Mucosa of rectum (tissue), 2 donors: ENCODE measurements around the gene OR4K14.
"Not testable (repeated sequence)": the region's sequence is repeated elsewhere in the genome, so short reads cannot be mapped to it uniquely, and the experiment has no call there.

Source experiments
- H3K27ac ChIP-seq, 2 donors: one replicate each; pipeline ENCODE4 v1.7.0; 2013; ENCODE audit warnings: inconsistent platforms in 2 of 2, low read depth in 2 of 2, low read length in 2 of 2
- H3K27me3 ChIP-seq, 2 donors: one replicate each; pipeline ENCODE4 v1.7.0; 2013; ENCODE audit warnings: low read length in 2 of 2; ENCODE audit not compliant: control insufficient read depth in 2 of 2, insufficient read depth in 2 of 2
- H3K36me3 ChIP-seq, 2 donors: one replicate each; pipeline ENCODE4 v1.7.0; 2013; ENCODE audit warnings: low read length in 2 of 2; ENCODE audit not compliant: control insufficient read depth in 2 of 2, insufficient read depth in 2 of 2
- H3K4me1 ChIP-seq, 2 donors: one replicate each; pipeline ENCODE4 v1.7.0; 2013; ENCODE audit warnings: low read length in 2 of 2, mild to moderate bottlenecking in 1 of 2; ENCODE audit not compliant: control insufficient read depth in 2 of 2, insufficient read depth in 2 of 2
- H3K4me3 ChIP-seq, 2 donors: one replicate each; pipeline ENCODE4 v1.7.0; 2013; ENCODE audit warnings: low read length in 2 of 2
- H3K9ac ChIP-seq, 2 donors: one replicate each; pipeline ENCODE4 v1.7.0; 2013; ENCODE audit warnings: low read length in 2 of 2, low read depth in 1 of 2, mild to moderate bottlenecking in 1 of 2
- H3K9me3 ChIP-seq, 2 donors: one replicate each; pipeline ENCODE4 v1.7.0; 2013; ENCODE audit warnings: low read length in 2 of 2; ENCODE audit not compliant: control insufficient read depth in 2 of 2
- donor health status: healthy.
- donor health status: Normal muscosa, but diverticular disease.

OR4K14 gene

GRCh38 chr14:19993438-19993837, 25.7 kb downstream of the OR4K14 start:
- Histone ChIP-seq H3K9me3 (peaks cover 4 to 8% of the 10 kb centered on the region in 2 donors), H3K4me3 (no peak overlapping the region), H3K27me3 (no peaks in the 10 kb centered on the region), H3K4me1 (no peaks in the 10 kb centered on the region), H3K36me3 (no peaks in the 10 kb centered on the region), H3K27ac (no peak overlapping the region), H3K9ac (no peak overlapping the region)

- Histone ChIP-seq H3K4me3 (no peak within 1 kb of the TSS), H3K36me3 (no peaks in the 10 kb centered on the region), H3K27ac (no peak within 1 kb of the TSS), H3K27me3 (no peaks in the 10 kb centered on the region), H3K4me1 (no peaks in the 10 kb centered on the region), H3K9ac (no peak within 1 kb of the TSS), H3K9me3 (no peaks in the 10 kb centered on the region)
Measured at GRCh38 chr14:19975291-19975690, 43.8 kb downstream of the OR4K14 start, which contains the start of gene OR4K15. Gene OR4K15, plus strand, starts transcription at chr14:19975591. Its CDS starts 0 bp downstream, at chr14:19975591.

DNA sequence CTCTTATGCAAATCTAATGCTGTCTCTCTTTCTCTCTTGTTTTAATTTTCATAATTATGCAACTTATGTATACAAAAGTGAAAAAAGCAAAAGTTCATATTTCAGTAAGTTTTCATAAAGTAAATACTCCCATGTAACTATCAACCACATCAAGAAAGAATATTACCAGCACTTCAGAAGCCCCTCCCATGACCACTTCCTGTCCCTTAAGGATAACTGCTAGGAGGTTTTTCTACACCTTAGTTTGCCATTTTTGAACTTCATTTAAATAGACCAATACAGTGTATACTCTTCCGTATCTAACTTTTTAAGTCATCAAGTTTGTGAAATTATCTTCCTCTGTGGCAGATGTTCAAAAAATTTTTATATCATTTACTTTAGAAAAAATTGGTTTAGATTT, 44.3 kb downstream of the OR4K14 start:
- no peak overlapping the region for H3K27ac ChIP-seq
- no peak overlapping the region for H3K4me3 ChIP-seq
- no peaks in the 10 kb centered on the region for H3K9me3 ChIP-seq
- no peaks in the 10 kb centered on the region for H3K27me3 ChIP-seq
- H3K36me3 ChIP-seq, result no peaks in the 10 kb centered on the region
- H3K4me1 ChIP-seq, result no peaks in the 10 kb centered on the region
- no peak overlapping the region for H3K9ac ChIP-seq

DNA sequence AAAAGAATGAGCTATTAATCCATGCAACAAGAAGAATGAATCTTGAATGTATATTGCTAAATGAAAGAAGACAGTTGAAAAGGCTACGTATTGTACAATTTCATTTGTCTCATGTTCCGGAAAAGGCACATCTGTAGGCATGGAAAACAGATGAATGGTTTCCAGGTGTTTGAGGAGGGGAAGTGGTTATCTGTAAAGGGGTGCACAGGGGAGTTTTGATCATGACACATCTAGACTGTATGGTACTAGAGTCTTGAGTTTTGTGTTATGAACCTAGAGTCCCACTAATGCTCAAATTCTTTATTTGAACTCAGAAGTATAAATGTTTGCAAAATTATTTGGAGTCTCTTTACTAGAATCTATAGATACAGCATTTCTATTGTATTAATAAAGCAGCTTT, 49.4 kb downstream of the OR4K14 start:
- not testable (repeated sequence) for H3K4me1 ChIP-seq, H3K27me3 ChIP-seq, H3K9me3 ChIP-seq, H3K36me3 ChIP-seq, H3K27ac ChIP-seq, H3K9ac ChIP-seq, H3K4me3 ChIP-seq
